ENCODE measurements around the gene TRIM41.
A peak's percentile ranks its signal among the peaks of the same experiment; 100 is the strongest.

The TRIM41 gene

DNA sequence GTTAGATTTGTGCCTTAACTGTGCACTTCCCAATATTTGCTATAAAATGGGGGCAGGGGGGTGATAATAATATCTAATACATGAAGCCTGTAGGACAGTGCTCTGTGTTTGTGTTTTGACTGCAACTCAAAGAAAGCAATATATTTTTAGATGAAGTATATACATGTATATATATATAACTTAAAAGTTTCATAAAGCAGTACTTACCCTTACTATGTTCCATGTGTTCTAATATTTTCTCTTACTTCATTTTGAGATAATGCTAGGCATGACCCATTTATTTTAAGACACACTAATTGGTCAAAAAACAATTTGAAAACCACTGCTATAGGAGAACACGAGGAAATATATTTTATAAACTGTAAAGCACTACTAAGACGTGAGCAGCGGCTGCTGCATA, 35.5 kb downstream of the TRIM41 start:
- peak overlapping the region; percentile 92 for H3K4me3 ChIP-seq (ENCODE audit: low read depth, low read length)
- ChIA-PET POLR2A (no interaction called here), CTCF (no interaction called here)
- peaks cover 20 to 41% of the 10 kb centered on the region in 2 experiments for H3K36me3 ChIP-seq (ENCODE audit: control insufficient read depth in 2 of 2, insufficient read depth in 1 of 2, low read length in 2 of 2)
- H3K9me3 ChIP-seq (ENCODE audit: control insufficient read depth, insufficient read depth, low read depth, low read length): no peaks in the 10 kb centered on the region
- TF ChIP-seq ZNF664 (tag by site-specific recombination; IDR thresholded peaks at IDR 0.05) (peak; percentile 94), OVOL3 (tag by site-specific recombination; IDR thresholded peaks at IDR 0.05) (no peak)
- H3K4me1 ChIP-seq (ENCODE audit: control insufficient read depth, insufficient read depth, low read length): no peaks in the 10 kb centered on the region
- no peak overlapping the region for H3K27ac ChIP-seq (ENCODE audit: extremely low read depth, low read depth, low read length)

- Histone ChIP-seq H3K9me3 (ENCODE audit: control insufficient read depth, insufficient read depth, low read depth, low read length) (no peaks in the 10 kb centered on the region), H3K4me1 (ENCODE audit: control insufficient read depth, insufficient read depth, low read length) (no peaks in the 10 kb centered on the region), H3K27ac (ENCODE audit: extremely low read depth, low read depth, low read length) (no peak overlapping the region), H3K4me3 (ENCODE audit: low read depth, low read length) (peak overlapping the region; percentile 92), H3K36me3 (ENCODE audit: control insufficient read depth in 2 of 2, insufficient read depth in 1 of 2, low read length in 2 of 2) (peaks cover 20 to 42% of the 10 kb centered on the region in 2 experiments)
- no peak for TF ChIP-seq OVOL3 (tag by site-specific recombination; IDR thresholded peaks at IDR 0.05)
- TF ChIP-seq ZNF211 (tag by site-specific recombination; IDR thresholded peaks at IDR 0.05; ENCODE audit: low read depth): no peak
- 0 out of 2 replicates have a peak, but pooled peaks have one; percentile 6 for TF ChIP-seq PRDM1 (tag by site-specific recombination; IDR thresholded peaks at IDR 0.05)
- TF ChIP-seq KLF9 (tag by site-specific recombination; IDR thresholded peaks at IDR 0.05; ENCODE audit: low read depth): peak; percentile 57; the same call in 1 of the 2 replicates
- TF ChIP-seq ZNF362 (tag by site-specific recombination; IDR thresholded peaks at IDR 0.05): no peak
- no peak for TF ChIP-seq ZNF585B (tag by site-specific recombination; IDR thresholded peaks at IDR 0.05)
- no peak for TF ChIP-seq ZNF555 (tag by site-specific recombination; conservative IDR thresholded peaks at IDR 0.05)
- TF ChIP-seq KLF10 (tag by site-specific recombination; IDR thresholded peaks at IDR 0.05): no peak
- no peak for TF ChIP-seq ZNF501 (tag by site-specific recombination; IDR thresholded peaks at IDR 0.05)
- no peak for TF ChIP-seq ZNF221 (tag by site-specific recombination; IDR thresholded peaks at IDR 0.05; ENCODE audit: borderline replicate concordance)
- 0 out of 2 replicates have a peak, but pooled peaks have one; percentile 5 for TF ChIP-seq ZNF366 (tag by site-specific recombination; conservative IDR thresholded peaks at IDR 0.05)
- TF ChIP-seq ZNF626 (tag by site-specific recombination; IDR thresholded peaks at IDR 0.05): no peak
- peak; percentile 56; the same call in 1 of the 2 replicates for TF ChIP-seq IKZF3 (tag by site-specific recombination; IDR thresholded peaks at IDR 0.05)
- TF ChIP-seq, protein P1, sequence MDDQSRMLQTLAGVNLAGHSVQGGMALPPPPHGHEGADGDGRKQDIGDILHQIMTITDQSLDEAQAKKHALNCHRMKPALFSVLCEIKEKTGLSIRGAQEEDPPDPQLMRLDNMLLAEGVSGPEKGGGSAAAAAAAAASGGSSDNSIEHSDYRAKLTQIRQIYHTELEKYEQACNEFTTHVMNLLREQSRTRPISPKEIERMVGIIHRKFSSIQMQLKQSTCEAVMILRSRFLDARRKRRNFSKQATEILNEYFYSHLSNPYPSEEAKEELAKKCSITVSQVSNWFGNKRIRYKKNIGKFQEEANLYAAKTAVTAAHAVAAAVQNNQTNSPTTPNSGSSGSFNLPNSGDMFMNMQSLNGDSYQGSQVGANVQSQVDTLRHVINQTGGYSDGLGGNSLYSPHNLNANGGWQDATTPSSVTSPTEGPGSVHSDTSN (CRISPR knock-in tag; IDR thresholded peaks at IDR 0.05): no peak
- no peak for TF ChIP-seq ZNF292 (tag by site-specific recombination; IDR thresholded peaks at IDR 0.05; ENCODE audit: borderline replicate concordance, low read depth)
- TF ChIP-seq ZNF354C (tag by site-specific recombination; IDR thresholded peaks at IDR 0.05; ENCODE audit: borderline replicate concordance, low read depth): no peak
- TF ChIP-seq ZNF747 (tag by site-specific recombination; IDR thresholded peaks at IDR 0.05): no peak
- TF ChIP-seq MYNN (tag by site-specific recombination; IDR thresholded peaks at IDR 0.05; ENCODE audit: borderline replicate concordance): no peak
- TF ChIP-seq ZNF169 (tag by site-specific recombination; IDR thresholded peaks at IDR 0.05): no peak
- no peak for TF ChIP-seq ZNF18 (tag by site-specific recombination; IDR thresholded peaks at IDR 0.05)
- ChIA-PET CTCF (no interaction called here), POLR2A (interaction anchor here (1.9 to 4.1 kb wide), 4 partner anchors 7 to 68 kb away, joined by 7 to 47 read pairs (median 21); no protein-coding TSS in a partner anchor)
Measured at GRCh38 chr5:181259283-181259682, 36.2 kb downstream of the TRIM41 start.
